Stimulated activated CD4-positive, alpha-beta T cell treated with anti-CD3 and anti-CD28 coated beads, Interleukin-2, amount 100 ng/mL, for 4 hours (primary cell): Measurements from ENCODE around the gene APOD.

ENCODE experiments used
- DNase-seq: peaks from one replicate; pipeline ENCODE4 v3.0.0-alpha.2; 2020; ENCODE audit warnings: low read depth

Gene APOD

DNA sequence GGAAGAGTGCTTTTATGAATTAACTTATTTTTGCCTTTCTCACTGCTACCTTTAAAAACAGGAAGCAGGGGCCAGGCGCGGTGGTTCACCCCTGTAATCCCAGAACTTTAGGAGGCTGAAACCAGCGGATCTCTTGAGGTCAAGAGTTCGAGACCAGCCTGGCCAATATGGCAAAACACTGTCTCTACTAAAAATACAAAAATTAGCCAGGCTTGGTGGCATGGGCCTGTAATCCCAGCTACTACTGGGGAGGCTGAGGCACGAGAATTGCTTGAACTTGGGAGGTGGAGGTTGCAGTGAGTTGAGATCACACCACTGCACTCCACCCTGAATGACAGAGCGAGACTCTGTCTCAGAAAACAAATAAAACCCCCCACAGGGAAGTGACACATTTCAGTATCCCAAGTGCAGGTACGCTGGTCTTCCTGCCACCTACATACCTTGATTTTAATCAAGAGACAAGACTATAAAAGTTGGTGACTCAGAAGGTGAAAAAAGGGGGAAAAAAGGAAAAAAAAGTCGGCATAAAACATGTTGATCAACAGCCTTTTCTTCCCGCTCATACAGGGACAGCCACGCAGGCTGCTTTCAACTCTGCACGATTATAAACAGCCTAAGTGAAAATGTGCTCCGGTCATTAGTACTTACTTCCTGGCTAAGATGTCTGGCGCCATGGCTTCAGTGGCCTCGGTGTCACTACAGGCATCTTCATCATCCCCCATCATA lies 59.4 kb downstream of the APOD start:
- no peak for DNase-seq

DNA sequence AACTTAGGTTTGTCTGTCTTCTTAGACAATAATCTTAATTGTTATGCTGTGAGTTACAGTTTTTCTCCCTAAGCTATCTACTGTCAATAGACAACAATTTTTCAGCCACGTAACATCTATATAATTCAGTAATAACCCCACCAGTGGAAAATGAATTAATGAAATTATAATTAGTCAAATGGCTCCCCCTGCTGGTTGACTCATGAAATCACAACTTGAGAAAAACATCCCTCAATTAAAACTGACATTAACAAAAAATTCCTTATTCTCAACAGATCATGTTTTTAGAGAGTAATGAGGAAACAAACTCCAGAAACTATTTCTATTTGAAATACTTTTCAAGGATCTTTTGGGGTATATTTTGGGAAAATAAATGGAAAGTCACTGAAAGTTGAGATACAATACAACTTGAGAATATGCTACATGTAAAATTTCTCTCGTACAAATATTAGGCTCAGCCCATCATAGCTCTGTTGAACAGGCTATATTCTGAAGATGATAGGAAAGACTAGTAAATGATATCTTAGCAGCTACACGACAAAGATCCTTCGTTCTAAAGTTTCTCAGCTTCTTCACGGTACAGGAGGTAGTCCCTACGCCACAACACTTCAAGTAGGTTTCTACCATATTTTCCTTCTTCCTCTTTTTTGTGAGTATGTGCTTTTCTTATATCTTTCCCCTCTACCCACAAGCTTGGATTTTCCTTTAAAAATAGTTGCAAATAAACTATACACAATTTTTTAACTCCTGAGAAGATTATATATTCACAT lies 61.3 kb downstream of the APOD start:
- no peak for DNase-seq
